Sigmoid colon (tissue), 7 donors: ENCODE results near the gene RAX2. TPM values are rescaled to one million over a fixed set of nuclear protein-coding genes. Genes with fewer than 3 reads are reported as not detected.

Experiments used
- DNase-seq: peaks from one replicate; pipeline ENCODE4 v3.0.0-alpha.2; 2019
- H3K27ac ChIP-seq, 4 donors: fragments of 200-600 bp; sonication (generic); one replicate each; pipeline ENCODE4 v1.5.1; 2016 to 2019; ENCODE audit warnings: mild to moderate bottlenecking in 1 of 4
- H3K27me3 ChIP-seq, 3 donors: fragments of 200-600 bp; sonication (generic); one replicate each; pipeline ENCODE4 v1.5.1; 2019; ENCODE audit warnings: mild to moderate bottlenecking in 1 of 3
- H3K36me3 ChIP-seq, 4 donors: fragments of 200-600 bp; sonication (generic); one replicate each; pipeline ENCODE4 v1.5.1; 2016 to 2019
- H3K4me1 ChIP-seq, 4 donors: fragments of 200-600 bp; sonication (generic); one replicate each; pipeline ENCODE4 v1.5.1; 2017 to 2019
- H3K4me3 ChIP-seq, 4 donors: fragments of 200-600 bp; sonication (generic); one replicate each; pipeline ENCODE4 v1.5.1; 2017 to 2019; ENCODE audit warnings: mild to moderate bottlenecking in 2 of 4, moderate library complexity in 1 of 4
- H3K9me3 ChIP-seq, 4 donors: fragments of 200-600 bp in 3 of 4; sonication (generic) in 3 of 4; one replicate each; pipeline versions ENCODE4 v1.5.1 to v1.6.1; 2013 to 2019
- EP300 ChIP-seq, 4 donors: sonication (generic); formaldehyde crosslinking; IDR thresholded peaks; one replicate each; pipeline ENCODE4 v1.6.1; 2017; ENCODE audit warnings: antibody characterized with exemption in 4 of 4
- POLR2A ChIP-seq, 2 donors: fragments of 450-650 bp; IDR thresholded peaks; one replicate each; pipeline ENCODE4 v1.6.1; 2016; ENCODE audit warnings: antibody characterized with exemption in 2 of 2, mild to moderate bottlenecking in 2 of 2, moderate library complexity in 2 of 2
- POLR2AphosphoS5 ChIP-seq, 4 donors: sonication (generic); formaldehyde crosslinking; IDR thresholded peaks; one replicate each; pipeline ENCODE4 v1.6.1; 2017; ENCODE audit warnings: antibody characterized with exemption in 4 of 4
- WGBS, 2 donors: extraction: QIAGEN DNeasy Blood & Tissue Kit; methylation state at CpG; one replicate each; pipeline ENCODE4 v1.1.7; 2013; 5-methylcytosine and 5-hydroxymethylcytosine counted together
- intact Hi-C: fragments of 100-400 bp; cut with DNase I; formaldehyde crosslinking; loops from one replicate; pipeline ENCODE4 v1.15.1; 2023
- polyA plus RNA-seq, 3 donors: library from polyadenylated mRNA; stranded (reverse); fragments of 200-250 nt; gene quantifications; one replicate each; pipeline ENCODE4 v1.2.3, GENCODE V29; 2013
- total RNA-seq, 4 donors: library from RNA; depleted of rRNA; stranded (reverse); fragments of >200 nt; gene quantifications; one replicate each; pipeline ENCODE4 v1.1.0, GENCODE V29; 2016
- TF ChIP-seq, protein P1 (sequence below), 4 experiments: fragments of 450-650 bp in 3 of 4; fragments of 200-600 bp in 1 of 4; IDR thresholded peaks; one replicate each; pipeline ENCODE4 v1.5.1; 2016 to 2019; ENCODE audit warnings: antibody characterized with exemption in 4 of 4, mild to moderate bottlenecking in 3 of 4, moderate library complexity in 2 of 4
- donor health status: healthy with polysubstance abuse.
- donor health status: Bipolar disorder and iron deficiency.
- donor health status: healthy.

Gene RAX2
- total and polyA plus RNA-seq, 7 donors, result not detected

DNA sequence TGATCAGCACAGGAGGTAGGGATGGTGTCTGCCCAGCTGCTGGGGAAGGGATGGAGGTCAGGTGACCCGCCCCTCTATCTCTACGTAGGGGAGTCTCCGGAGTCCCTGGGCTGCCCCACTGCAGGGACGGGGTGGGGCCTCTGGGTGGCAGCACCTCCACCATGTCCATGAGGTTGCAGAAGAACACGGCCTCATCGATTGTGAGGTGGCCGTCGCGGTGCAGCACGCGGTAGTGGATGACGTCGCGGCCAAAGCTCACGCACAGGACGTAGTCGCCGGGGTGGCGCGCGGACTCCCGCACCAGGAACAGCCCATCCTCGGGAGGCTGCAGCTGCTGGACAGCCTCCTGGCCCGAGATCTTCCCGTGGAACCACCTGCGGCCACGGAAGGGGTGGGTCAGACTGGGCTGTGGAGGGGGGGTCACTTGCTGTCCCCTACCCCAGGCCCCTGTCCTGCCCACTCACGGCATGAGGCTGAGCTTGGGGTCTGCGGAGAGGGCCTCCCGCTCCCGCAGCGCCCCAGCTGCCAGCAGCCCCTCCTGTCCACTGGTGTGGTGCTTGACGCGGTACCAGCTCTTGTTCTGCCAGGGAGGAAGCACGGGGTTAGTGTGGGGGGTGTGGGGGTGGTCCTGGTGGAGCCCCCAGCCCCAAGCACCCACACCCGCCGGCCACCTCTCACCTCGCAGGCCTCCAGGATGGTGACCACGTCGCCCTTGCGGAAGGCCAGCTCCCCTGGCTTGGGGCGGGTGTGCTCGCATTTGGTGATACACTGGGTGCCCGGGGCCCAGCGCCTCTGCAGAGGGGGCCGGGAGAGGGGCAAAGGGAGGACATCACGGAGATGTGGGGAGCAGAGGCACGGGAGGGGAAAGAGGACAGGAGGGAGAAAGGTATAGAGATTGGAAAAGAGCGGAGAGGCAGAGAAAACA lies 11.9 kb upstream of the RAX2 start:
- Histone ChIP-seq H3K4me3 (no peak overlapping the region), H3K27ac (no peak overlapping the region), H3K4me1 (peaks cover 0 to 13% (median 5%) of the 10 kb centered on the region in 4 donors), H3K36me3 (no peaks in the 10 kb centered on the region), H3K9me3 (peaks cover 12 to 20% (median 16%) of the 10 kb centered on the region in 4 donors), H3K27me3 (peaks cover 0 to 55% (median 49%) of the 10 kb centered on the region in 3 donors)
- TF ChIP-seq POLR2AphosphoS5 (IDR thresholded peaks at IDR 0.05) (no peak), EP300 (IDR thresholded peaks at IDR 0.05) (no peak), POLR2A (IDR thresholded peaks at IDR 0.05) (no peak)
- TF ChIP-seq, protein P1, sequence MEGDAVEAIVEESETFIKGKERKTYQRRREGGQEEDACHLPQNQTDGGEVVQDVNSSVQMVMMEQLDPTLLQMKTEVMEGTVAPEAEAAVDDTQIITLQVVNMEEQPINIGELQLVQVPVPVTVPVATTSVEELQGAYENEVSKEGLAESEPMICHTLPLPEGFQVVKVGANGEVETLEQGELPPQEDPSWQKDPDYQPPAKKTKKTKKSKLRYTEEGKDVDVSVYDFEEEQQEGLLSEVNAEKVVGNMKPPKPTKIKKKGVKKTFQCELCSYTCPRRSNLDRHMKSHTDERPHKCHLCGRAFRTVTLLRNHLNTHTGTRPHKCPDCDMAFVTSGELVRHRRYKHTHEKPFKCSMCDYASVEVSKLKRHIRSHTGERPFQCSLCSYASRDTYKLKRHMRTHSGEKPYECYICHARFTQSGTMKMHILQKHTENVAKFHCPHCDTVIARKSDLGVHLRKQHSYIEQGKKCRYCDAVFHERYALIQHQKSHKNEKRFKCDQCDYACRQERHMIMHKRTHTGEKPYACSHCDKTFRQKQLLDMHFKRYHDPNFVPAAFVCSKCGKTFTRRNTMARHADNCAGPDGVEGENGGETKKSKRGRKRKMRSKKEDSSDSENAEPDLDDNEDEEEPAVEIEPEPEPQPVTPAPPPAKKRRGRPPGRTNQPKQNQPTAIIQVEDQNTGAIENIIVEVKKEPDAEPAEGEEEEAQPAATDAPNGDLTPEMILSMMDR (IDR thresholded peaks at IDR 0.05), result no peak
- no peak for DNase-seq
- WGBS, 2 donors, result 77 to 85% methylated on average over 49 of the region's 49 CpGs
- intact Hi-C loops, result no loop called here

DNA sequence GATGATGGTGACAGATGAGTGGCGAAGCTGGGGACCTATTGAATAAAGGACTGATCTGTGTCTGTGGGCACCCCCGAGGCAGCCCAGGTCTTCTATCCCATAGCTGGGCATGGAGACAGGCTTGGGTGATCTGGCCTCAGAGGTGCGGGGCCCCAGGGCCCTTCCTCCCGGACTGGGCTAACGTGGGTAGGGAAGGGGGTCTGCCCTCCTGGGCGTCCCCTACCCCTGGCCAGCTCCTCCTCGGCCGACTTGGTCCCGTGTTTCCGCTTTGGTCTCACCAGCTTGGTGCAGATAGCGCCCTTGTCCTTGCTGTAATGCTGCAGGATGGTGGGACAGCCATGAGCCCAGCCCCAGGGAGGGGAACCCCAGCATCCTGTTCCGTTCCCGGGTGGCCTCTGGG lies 10.9 kb upstream of the RAX2 start:
- Histone ChIP-seq H3K4me1 (peaks cover 0 to 13% (median 5%) of the 10 kb centered on the region in 4 donors), H3K9me3 (peaks cover 12 to 20% (median 16%) of the 10 kb centered on the region in 4 donors), H3K4me3 (no peak overlapping the region), H3K36me3 (no peaks in the 10 kb centered on the region), H3K27me3 (peaks cover 0 to 55% (median 49%) of the 10 kb centered on the region in 3 donors), H3K27ac (no peak overlapping the region)
- no peak for DNase-seq
- intact Hi-C loops, result no loop called here
- 89% methylated on average over 13 of the region's 13 CpGs for WGBS, 2 donors
- TF ChIP-seq, protein P1 (IDR thresholded peaks at IDR 0.05), result no peak
- TF ChIP-seq POLR2AphosphoS5 (IDR thresholded peaks at IDR 0.05) (no peak), POLR2A (IDR thresholded peaks at IDR 0.05) (no peak), EP300 (IDR thresholded peaks at IDR 0.05) (no peak)

DNA sequence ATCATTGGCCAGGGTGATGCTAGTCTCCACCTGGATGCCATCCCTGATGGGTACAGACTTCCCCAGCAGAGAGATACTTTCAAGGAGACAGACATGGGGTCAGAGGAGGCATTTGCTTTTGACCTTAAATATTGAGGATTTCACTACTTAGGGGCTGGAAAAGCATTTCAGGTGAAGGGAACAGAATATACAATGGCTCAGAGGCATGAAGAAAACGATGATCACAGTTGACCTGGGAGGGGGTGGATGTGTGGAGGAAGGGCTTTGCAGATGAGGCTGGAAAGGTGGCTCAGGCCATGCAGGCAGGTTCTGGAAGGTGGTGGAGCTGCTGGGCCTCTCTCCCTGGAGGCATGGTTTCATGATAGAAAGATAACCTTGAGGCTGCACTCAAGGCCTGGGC lies 10.3 kb upstream of the RAX2 start:
- H3K4me1 ChIP-seq, result peaks cover 0 to 13% (median 5%) of the 10 kb centered on the region in 4 donors
- peaks cover 12 to 20% (median 16%) of the 10 kb centered on the region in 4 donors for H3K9me3 ChIP-seq
- intact Hi-C loops, result no loop called here
- no peak overlapping the region for H3K4me3 ChIP-seq
- no peak for DNase-seq
- H3K27ac ChIP-seq, result no peak overlapping the region
- TF ChIP-seq EP300 (IDR thresholded peaks at IDR 0.05) (no peak), POLR2A (IDR thresholded peaks at IDR 0.05) (no peak), POLR2AphosphoS5 (IDR thresholded peaks at IDR 0.05) (no peak)
- TF ChIP-seq, protein P1 (IDR thresholded peaks at IDR 0.05), result no peak
- 87% methylated on average over 1 of the region's 1 CpG for WGBS, 2 donors
- H3K36me3 ChIP-seq, result no peaks in the 10 kb centered on the region
- peaks cover 0 to 55% (median 49%) of the 10 kb centered on the region in 3 donors for H3K27me3 ChIP-seq

DNA sequence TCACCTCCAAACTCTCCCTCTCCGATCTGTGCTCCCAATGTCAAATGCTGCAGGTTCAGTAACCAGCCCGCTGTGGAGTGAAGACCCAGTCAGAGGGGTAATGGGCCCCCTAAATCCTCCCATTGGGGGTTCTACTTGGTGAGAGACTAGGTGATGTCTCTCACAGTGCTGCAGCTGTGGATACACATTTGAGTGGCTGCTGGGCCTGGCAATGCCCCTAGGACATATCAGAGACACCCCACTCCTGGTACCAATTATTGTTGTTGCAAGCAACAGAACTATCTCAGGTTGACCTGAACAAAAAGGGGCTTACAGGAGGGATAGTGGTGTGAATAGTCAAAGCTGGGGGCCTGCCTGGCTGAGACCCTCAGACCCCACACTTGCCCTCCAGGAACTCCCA lies 9.6 kb upstream of the RAX2 start:
- Histone ChIP-seq H3K36me3 (no peaks in the 10 kb centered on the region), H3K4me3 (no peak overlapping the region), H3K27me3 (peaks cover 0 to 50% (median 46%) of the 10 kb centered on the region in 3 donors), H3K9me3 (peaks cover 12 to 20% (median 16%) of the 10 kb centered on the region in 4 donors), H3K27ac (no peak overlapping the region), H3K4me1 (peaks cover 0 to 13% (median 5%) of the 10 kb centered on the region in 4 donors)
- intact Hi-C loops, result no loop called here
- 98 to 99% methylated on average over 2 of the region's 2 CpGs for WGBS, 2 donors
- TF ChIP-seq EP300 (IDR thresholded peaks at IDR 0.05), result no peak
- no peak for TF ChIP-seq POLR2A (IDR thresholded peaks at IDR 0.05)
- TF ChIP-seq, protein P1 (IDR thresholded peaks at IDR 0.05), result no peak
- no peak for TF ChIP-seq POLR2AphosphoS5 (IDR thresholded peaks at IDR 0.05)
- no peak for DNase-seq
